Type B pancreatic cell (in vitro differentiated cells): ENCODE measurements around the gene ATAD2B. TPM values are rescaled to one million over a fixed set of nuclear protein-coding genes. Genes with fewer than 3 reads are reported as not detected.

Experiments used
- DNase-seq: peaks from one replicate; pipeline ENCODE4 v3.0.0; 2021; ENCODE audit warnings: mixed read lengths; ENCODE audit not compliant: unreplicated experiment; ENCODE audit errors: extremely low spot score
- H3K27ac Mint-ChIP-seq: 2 replicates; pipeline ENCODE4 v1.8.0; 2021; ENCODE audit warnings: mild to moderate bottlenecking, mixed read lengths
- H3K27me3 Mint-ChIP-seq: 2 replicates; pipeline ENCODE4 v1.8.0; 2021; ENCODE audit warnings: mixed read lengths
- H3K36me3 Mint-ChIP-seq: 2 replicates; pipeline ENCODE4 v1.8.0; 2021; ENCODE audit warnings: mixed read lengths
- H3K4me1 Mint-ChIP-seq: one replicate; pipeline ENCODE4 v1.8.0; 2021; ENCODE audit warnings: mixed read lengths; ENCODE audit not compliant: unreplicated experiment
- H3K4me3 Mint-ChIP-seq: 2 replicates; pipeline ENCODE4 v1.8.0; 2021; ENCODE audit warnings: mild to moderate bottlenecking, mixed read lengths
- H3K9me3 Mint-ChIP-seq: 2 replicates; pipeline ENCODE4 v1.8.0; 2021; ENCODE audit warnings: mixed read lengths
- total RNA-seq: library from RNA; stranded (reverse); gene quantifications from 2 replicates; pipeline ENCODE4 v1.2.1, GENCODE V29; 2021; ENCODE audit warnings: low replicate concordance
- TF ChIP-seq, protein P1 (sequence below): fragments of 200-600 bp; sonication (generic); conservative IDR thresholded peaks from 2 replicates; pipeline ENCODE4 v1.5.0; 2021; ENCODE audit warnings: antibody characterized with exemption, mild to moderate bottlenecking

The ATAD2B gene
- total RNA-seq, 1 donor from 2014 or later: 25.7 TPM

DNA sequence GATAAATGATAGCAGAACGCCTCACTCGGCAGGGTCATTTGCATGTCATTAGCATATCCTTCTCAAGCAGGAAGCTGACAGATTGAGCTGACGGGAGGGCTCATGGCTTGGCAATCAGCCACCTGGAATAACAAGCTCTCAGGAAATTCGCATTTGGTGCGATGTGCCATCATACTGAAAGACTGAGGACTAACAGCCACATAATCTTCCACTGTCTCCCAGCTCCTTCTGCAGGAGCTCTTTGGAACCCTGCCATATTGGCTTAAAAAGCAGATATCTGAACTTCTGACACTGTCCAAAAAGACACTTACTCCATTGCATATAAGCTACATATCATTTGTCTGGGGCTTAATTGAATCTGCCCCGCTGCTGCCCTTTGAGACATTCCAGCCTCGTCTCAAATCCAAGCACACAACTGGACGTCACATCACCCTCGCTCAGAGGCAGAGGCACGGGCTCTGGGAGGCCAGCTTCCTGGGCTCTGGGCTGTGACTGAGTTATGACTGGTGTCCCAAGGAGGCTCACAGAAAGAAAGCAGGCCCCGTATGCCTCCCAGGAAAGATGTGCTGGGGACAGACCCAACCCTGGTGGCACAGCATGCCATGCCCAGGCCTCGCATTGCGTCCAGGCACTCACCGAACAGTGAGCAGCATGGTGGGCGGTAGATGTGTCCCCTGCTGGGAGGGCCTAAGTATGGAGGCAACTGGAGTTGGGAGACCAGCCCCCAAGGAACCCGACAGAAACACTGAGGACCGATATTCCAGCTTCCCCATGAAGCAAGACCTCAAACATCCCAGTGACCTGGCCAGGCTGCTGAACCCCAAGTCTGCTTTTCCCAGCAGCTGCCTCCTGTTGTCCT, 228.0 kb downstream of the ATAD2B start:
- Mint-ChIP-seq H3K4me1 (peaks cover 9% of the 10 kb centered on the region), H3K9me3 (peaks cover 6% of the 10 kb centered on the region), H3K27me3 (no peaks in the 10 kb centered on the region), H3K27ac (peak overlapping the region; percentile 19), H3K36me3 (peaks cover 51% of the 10 kb centered on the region), H3K4me3 (no peak overlapping the region)
- DNase-seq: peak; percentile 49
- TF ChIP-seq, protein P1, sequence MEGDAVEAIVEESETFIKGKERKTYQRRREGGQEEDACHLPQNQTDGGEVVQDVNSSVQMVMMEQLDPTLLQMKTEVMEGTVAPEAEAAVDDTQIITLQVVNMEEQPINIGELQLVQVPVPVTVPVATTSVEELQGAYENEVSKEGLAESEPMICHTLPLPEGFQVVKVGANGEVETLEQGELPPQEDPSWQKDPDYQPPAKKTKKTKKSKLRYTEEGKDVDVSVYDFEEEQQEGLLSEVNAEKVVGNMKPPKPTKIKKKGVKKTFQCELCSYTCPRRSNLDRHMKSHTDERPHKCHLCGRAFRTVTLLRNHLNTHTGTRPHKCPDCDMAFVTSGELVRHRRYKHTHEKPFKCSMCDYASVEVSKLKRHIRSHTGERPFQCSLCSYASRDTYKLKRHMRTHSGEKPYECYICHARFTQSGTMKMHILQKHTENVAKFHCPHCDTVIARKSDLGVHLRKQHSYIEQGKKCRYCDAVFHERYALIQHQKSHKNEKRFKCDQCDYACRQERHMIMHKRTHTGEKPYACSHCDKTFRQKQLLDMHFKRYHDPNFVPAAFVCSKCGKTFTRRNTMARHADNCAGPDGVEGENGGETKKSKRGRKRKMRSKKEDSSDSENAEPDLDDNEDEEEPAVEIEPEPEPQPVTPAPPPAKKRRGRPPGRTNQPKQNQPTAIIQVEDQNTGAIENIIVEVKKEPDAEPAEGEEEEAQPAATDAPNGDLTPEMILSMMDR: no peak

Other genes starting within 250 kb of the ATAD2B start
- gene UBXN2A, start 13.3 kb upstream of the ATAD2B start, total RNA-seq: 11.2 and 20.7 TPM in 2 replicates
- 0.24 TPM in 1 of 2 replicates, not detected in the other for gene MFSD2B, start 83.0 kb upstream of the ATAD2B start, total RNA-seq
- gene WDCP, start 120.3 kb upstream of the ATAD2B start, total RNA-seq: 12.3 and 24.6 TPM in 2 replicates
- gene FKBP1B, start 122.6 kb upstream of the ATAD2B start, total RNA-seq: 19.0 and 23.0 TPM in 2 replicates
- 102 TPM in 2 replicates for gene SF3B6, start 149.2 kb upstream of the ATAD2B start, total RNA-seq
- gene TP53I3, start 157.7 kb upstream of the ATAD2B start, total RNA-seq: 63.4 and 74.0 TPM in 2 replicates
- 1.3 and 2.5 TPM in 2 replicates for gene PFN4, start 196.2 kb upstream of the ATAD2B start, total RNA-seq
- gene FAM228B, start 196.3 kb upstream of the ATAD2B start, total RNA-seq: 14.4 and 20.4 TPM in 2 replicates
- gene FAM228A, start 247.9 kb upstream of the ATAD2B start, total RNA-seq: not detected in 2 replicates